Endothelial cell of umbilical vein (primary cell): ENCODE data around the gene TRDN. TPM values are rescaled to one million over a fixed set of nuclear protein-coding genes. Genes with fewer than 3 reads are reported as not detected.

Experiments
- BruUV-seq: library from RNA; stranded (reverse); fragments of 400-500 nt; replicated peaks from 2 replicates; lab custom pipeline; 2021; lab: Mats Ljungman, UMichigan
- CTCF ChIA-PET: fragments of 300-600, 350-600 bp; sonication (Branson Sonifier 250); formaldehyde crosslinking; loops from one replicate; lab custom pipeline; 2021; ENCODE audit warnings: antibody characterized with exemption, inconsistent platforms; lab: Charles Lee
- POLR2A ChIA-PET: fragments of 300-600, 350-600 bp; sonication (Branson Sonifier 250); formaldehyde crosslinking; loops from one replicate; lab custom pipeline; 2021; ENCODE audit warnings: antibody characterized with exemption, inconsistent platforms; lab: Charles Lee
- DNase-seq: peaks from one replicate; pipeline ENCODE4 v3.0.0-alpha.2; 2011; ENCODE audit warnings: low read depth, low spot score
- FAIRE-seq: peaks from 2 replicates; lab custom pipeline; 2011; peaks lifted over from hg19 to GRCh38; lab: Jason Lieb, UNC
- H2AFZ ChIP-seq: 2 replicates; pipeline ENCODE4 v1.6.0; 2012; ENCODE audit warnings: low read depth, low read length, control low read depth, inconsistent platforms
- H3K27ac ChIP-seq: 2 replicates; pipeline ENCODE4 v1.5.1; 2011; ENCODE audit warnings: low read depth, mild to moderate bottlenecking, control low read depth, low read length, moderate library complexity; ENCODE audit not compliant: insufficient read depth
- H3K27me3 ChIP-seq, 2 experiments: 2 replicates each; pipeline versions ENCODE4 v1.6.0 to v1.6.1; 2011; ENCODE audit warnings: low read length in 2 of 2, mixed read lengths in 1 of 2; ENCODE audit not compliant: control insufficient read depth in 2 of 2, insufficient read depth in 2 of 2
- H3K36me3 ChIP-seq, 2 experiments: 2 replicates in 1 of 2; 3 replicates in 1 of 2; pipeline ENCODE4 v1.5.1; 2011; ENCODE audit warnings: low read length in 2 of 2, mild to moderate bottlenecking in 1 of 2, moderate library complexity in 1 of 2; ENCODE audit not compliant: control insufficient read depth in 2 of 2, insufficient read depth in 2 of 2; ENCODE audit errors: extremely low read depth in 1 of 2
- H3K4me1 ChIP-seq: 3 replicates; pipeline ENCODE4 v1.5.1; 2011; ENCODE audit warnings: mild to moderate bottlenecking, low read length; ENCODE audit not compliant: control insufficient read depth, insufficient read depth; ENCODE audit errors: extremely low read depth
- H3K4me2 ChIP-seq: 2 replicates; pipeline ENCODE4 v1.6.1; 2011; ENCODE audit warnings: low read length, control low read depth, mixed read lengths; ENCODE audit not compliant: insufficient read depth
- H3K4me3 ChIP-seq, 3 experiments: fragments of 200-600 bp in 1 of 3; sonication (generic), shearing (Covaris generic) in 1 of 3; replicated peaks in 1 of 3; 2 replicates each; pipeline ENCODE4 v1.5.1; 2011 to 2016; ENCODE audit warnings: control low read depth in 3 of 3, low read length in 3 of 3, mild to moderate bottlenecking in 2 of 3, inconsistent platforms in 1 of 3, low read depth in 1 of 3, moderate library complexity in 1 of 3; ENCODE audit not compliant: insufficient read depth in 1 of 3
- H3K79me2 ChIP-seq: 2 replicates; pipeline ENCODE4 v1.6.0; 2012; ENCODE audit warnings: low read length, inconsistent platforms; ENCODE audit not compliant: control insufficient read depth, insufficient read depth
- H3K9ac ChIP-seq: replicated peaks from 2 replicates; pipeline ENCODE3; 2011; ENCODE audit warnings: low read length, control low read depth; ENCODE audit not compliant: insufficient read depth; ENCODE audit errors: extremely low read depth
- H3K9me1 ChIP-seq: replicated peaks from 3 replicates; pipeline ENCODE4 v1.6.0; 2011; ENCODE audit warnings: mild to moderate bottlenecking, low read length; ENCODE audit not compliant: control insufficient read depth, insufficient read depth; ENCODE audit errors: extremely low read depth
- H3K9me3 ChIP-seq: replicated peaks from 2 replicates; pipeline ENCODE4 v1.5.1; 2012; ENCODE audit warnings: low read length, inconsistent platforms; ENCODE audit not compliant: control insufficient read depth, insufficient read depth
- H4K20me1 ChIP-seq: replicated peaks from 2 replicates; pipeline ENCODE3; 2011; ENCODE audit warnings: mild to moderate bottlenecking, low read length; ENCODE audit not compliant: control insufficient read depth, insufficient read depth; ENCODE audit errors: extremely low read depth
- CTCF ChIP-seq, 2 donors: IDR thresholded peaks; 1 replicate in 1 of 2; 2 replicates in 1 of 2; pipeline ENCODE4 v1.5.1; 2011; ENCODE audit warnings: low read length in 2 of 2, mild to moderate bottlenecking in 2 of 2, moderate library complexity in 2 of 2, control low read depth in 1 of 2, inconsistent platforms in 1 of 2, low read depth in 1 of 2; ENCODE audit not compliant: insufficient read depth in 1 of 2; ENCODE audit errors: extremely low read depth in 1 of 2
- EZH2 ChIP-seq: IDR thresholded peaks from 2 replicates; pipeline ENCODE4 v1.6.1; 2012; ENCODE audit warnings: borderline replicate concordance, low read depth, mild to moderate bottlenecking, moderate library complexity, low read length, inconsistent platforms; ENCODE audit not compliant: severe bottlenecking
- FOS ChIP-seq: IDR thresholded peaks from 2 replicates; pipeline ENCODE4 v1.6.1; 2011; ENCODE audit warnings: mild to moderate bottlenecking, low read length, moderate library complexity, borderline replicate concordance; ENCODE audit not compliant: insufficient read depth
- GATA2 ChIP-seq: IDR thresholded peaks from 2 replicates; pipeline ENCODE4 v1.7.0; 2011; ENCODE audit warnings: low read depth, mild to moderate bottlenecking, moderate library complexity, mixed read lengths, low read length; ENCODE audit not compliant: insufficient read length, insufficient read depth
- JUN ChIP-seq: IDR thresholded peaks from 2 replicates; pipeline ENCODE4 v1.6.1; 2011; ENCODE audit warnings: borderline replicate concordance, low read depth; ENCODE audit not compliant: insufficient read length, insufficient read depth
- MAX ChIP-seq: IDR thresholded peaks from 2 replicates; pipeline ENCODE4 v1.6.1; 2011; ENCODE audit not compliant: insufficient read depth, insufficient read length
- MYC ChIP-seq: IDR thresholded peaks from one replicate; pipeline ENCODE4 v1.6.1; 2011; ENCODE audit warnings: mild to moderate bottlenecking, low read depth, low read length
- POLR2A ChIP-seq: IDR thresholded peaks from 2 replicates; pipeline ENCODE4 v1.6.1; 2012; ENCODE audit warnings: low read depth, mild to moderate bottlenecking, control low read depth, low read length
- POLR2AphosphoS5 ChIP-seq: IDR thresholded peaks from 2 replicates; pipeline ENCODE4 v1.6.1; 2012; ENCODE audit warnings: low read depth, mild to moderate bottlenecking, control low read depth, low read length, moderate library complexity; ENCODE audit not compliant: insufficient read depth
- dilution Hi-C: fragments of 300-500 bp; cut with MboI; formaldehyde crosslinking; loops from one replicate; pipeline ENCODE4 v1.15.0; 2019; ENCODE audit warnings: low sequenced_read_pairs; ENCODE audit not compliant: extremely low pct_ligation_motif_present
- intact Hi-C: fragments of 100-400 bp; cut with micrococcal nuclease; formaldehyde crosslinking; loops from one replicate; pipeline ENCODE4 v1.10.0; 2022
- polyA plus RNA-seq, 4 experiments: library from polyadenylated mRNA; depleted of rRNA in 3 of 4; stranded (reverse) in 3 of 4; unstranded in 1 of 4; fragments of >200 nt; gene quantifications; 2 replicates each; pipeline versions ENCODE4 v1.2.1 to v1.2.3, GENCODE V29; 2011 to 2012; ENCODE audit warnings: missing spikeins in 1 of 4
- total RNA-seq: library from RNA; stranded (reverse); gene quantifications from 2 replicates; pipeline ENCODE4 v1.2.3, GENCODE V29; 2021

TRDN gene
- total and polyA plus RNA-seq, 2 donors (not counting 3 experiments of a cell fraction or from before 2014, with no cell fraction given), result not detected

DNA sequence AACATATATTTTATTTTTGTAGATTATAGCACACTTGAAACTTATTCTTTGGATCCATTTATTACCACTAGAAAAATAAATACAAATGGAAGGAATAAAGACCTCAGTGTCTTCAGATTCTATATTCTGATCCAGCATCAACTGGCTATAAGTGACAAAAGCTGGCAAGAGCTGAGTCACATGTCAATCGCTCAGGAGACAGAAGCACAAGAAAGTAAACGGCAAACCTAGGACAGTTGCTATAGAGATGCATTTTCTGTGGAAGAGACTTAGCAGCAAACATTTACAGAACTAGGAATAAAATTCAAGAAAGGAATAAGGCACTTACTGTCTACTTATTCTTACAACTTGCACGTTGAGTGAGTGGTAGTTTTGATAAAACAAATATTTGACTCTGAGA lies 410.4 kb downstream of the TRDN start:
- ChIA-PET POLR2A (no interaction called here), CTCF (no interaction called here)
- DNase-seq (no peak), FAIRE-seq (no peak)
- H3K4me2 ChIP-seq, result no peak overlapping the region
- no peak overlapping the region for H3K4me3 ChIP-seq
- BruUV-seq, result no TSS peak
- intact Hi-C loops, result no loop called here
- H3K27me3 ChIP-seq, result no peaks in the 10 kb centered on the region
- H3K27ac ChIP-seq, result no peak overlapping the region
- H2AFZ ChIP-seq, result no peak overlapping the region
- no peaks in the 10 kb centered on the region for H3K4me1 ChIP-seq
- H3K9ac ChIP-seq, result no peak overlapping the region
- TF ChIP-seq CTCF (IDR thresholded peaks at IDR 0.05; ENCODE audit: extremely low read depth in 1 of 2, insufficient read depth in 1 of 2, low read depth in 1 of 2, low read length in 2 of 2) (no peak), FOS (no peak)
- H3K79me2 ChIP-seq, result no peaks in the 10 kb centered on the region
- no peaks in the 10 kb centered on the region for H3K9me1 ChIP-seq
- no peaks in the 10 kb centered on the region for H3K9me3 ChIP-seq
- dilution Hi-C loops, result no loop called here
- no peaks in the 10 kb centered on the region for H4K20me1 ChIP-seq
- no peaks in the 10 kb centered on the region for H3K36me3 ChIP-seq

- Histone ChIP-seq H4K20me1 (no peaks in the 10 kb centered on the region), H3K4me2 (no peak overlapping the region), H3K9ac (no peak overlapping the region), H3K27me3 (no peaks in the 10 kb centered on the region), H2AFZ (no peak overlapping the region), H3K4me1 (no peaks in the 10 kb centered on the region), H3K79me2 (no peaks in the 10 kb centered on the region), H3K36me3 (no peaks in the 10 kb centered on the region), H3K9me1 (no peaks in the 10 kb centered on the region), H3K4me3 (no peak overlapping the region), H3K9me3 (no peaks in the 10 kb centered on the region), H3K27ac (no peak overlapping the region)
- intact Hi-C loops, result no loop called here
- no peak for TF ChIP-seq CTCF (IDR thresholded peaks at IDR 0.05; ENCODE audit: extremely low read depth in 1 of 2, insufficient read depth in 1 of 2, low read depth in 1 of 2, low read length in 2 of 2)
- TF ChIP-seq POLR2AphosphoS5, result no peak
- no peak for TF ChIP-seq FOS
- no peak for TF ChIP-seq POLR2A
- TF ChIP-seq JUN, result no peak
- TF ChIP-seq MAX, result no peak
- TF ChIP-seq MYC, result no peak
- no peak for TF ChIP-seq GATA2
- no peak for TF ChIP-seq EZH2
- BruUV-seq, result no TSS peak
- CTCF ChIA-PET, result no interaction called here
- no peak for DNase-seq
- dilution Hi-C loops, result no loop called here
- FAIRE-seq, result no peak
- POLR2A ChIA-PET, result no interaction called here
Observed at GRCh38 chr6:123224077-123224476, 412.7 kb downstream of the TRDN start.
